GM19328 (cell line): ENCODE data around the gene LRIF1.
"Not testable (repeated sequence)": the region's sequence is repeated elsewhere in the genome, so short reads cannot be mapped to it uniquely, and the experiment has no call there.

Experiments used
- ATAC-seq: cut with Tn5 transposase; IDR thresholded peaks from one replicate; pipeline ENCODE4 v1.9.1; 2021; ENCODE audit warnings: mild to moderate bottlenecking, moderate library complexity; ENCODE audit not compliant: unreplicated experiment

Gene LRIF1

GRCh38 chr1:110963691-110964454 lies at the start of gene LRIF1:
LRIF1 (minus strand) TSS chr1:110963922; CDS start chr1:110963688, 234 bp downstream.
- ATAC-seq, result peak; percentile 96

DNA sequence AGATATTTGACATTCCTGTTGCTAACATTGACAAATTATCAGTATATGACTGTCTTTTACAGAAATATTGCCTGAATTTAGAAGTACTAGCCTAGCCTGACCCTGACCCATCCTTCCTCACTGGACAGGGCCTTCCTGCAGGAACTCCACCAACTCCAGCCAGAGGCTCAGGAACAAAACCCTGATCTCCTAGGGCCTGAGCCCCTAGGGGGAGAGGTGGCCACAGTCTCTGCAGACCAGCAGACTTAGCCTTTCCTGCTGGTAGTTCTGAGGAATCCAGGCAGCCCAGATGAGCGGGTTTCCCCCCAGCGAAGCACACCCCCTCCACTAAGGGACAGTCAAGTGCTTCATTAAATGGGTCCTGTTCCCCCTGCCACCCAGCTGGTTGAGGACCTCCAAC lies 44.3 kb upstream of the LRIF1 start:
- no peak for ATAC-seq

DNA sequence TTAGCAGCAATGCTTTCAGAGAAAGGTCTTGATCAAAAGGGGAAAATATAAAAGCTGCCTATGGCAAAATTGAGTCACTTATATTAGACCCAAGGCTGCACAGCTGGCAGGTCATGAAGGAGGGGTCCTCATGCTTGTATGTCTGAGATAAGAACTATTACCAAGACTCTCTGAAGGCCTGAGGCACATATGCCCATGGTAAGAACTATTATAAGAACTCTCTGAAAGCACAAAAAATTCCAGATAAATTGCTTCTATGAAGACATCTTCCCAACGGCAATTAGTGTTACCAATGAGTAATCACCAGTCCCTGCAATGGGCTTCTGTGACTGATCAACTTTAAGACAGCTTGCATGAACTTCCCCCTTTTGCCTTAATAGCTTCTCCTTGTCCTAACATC lies 42.8 kb upstream of the LRIF1 start:
- ATAC-seq, result no peak

DNA sequence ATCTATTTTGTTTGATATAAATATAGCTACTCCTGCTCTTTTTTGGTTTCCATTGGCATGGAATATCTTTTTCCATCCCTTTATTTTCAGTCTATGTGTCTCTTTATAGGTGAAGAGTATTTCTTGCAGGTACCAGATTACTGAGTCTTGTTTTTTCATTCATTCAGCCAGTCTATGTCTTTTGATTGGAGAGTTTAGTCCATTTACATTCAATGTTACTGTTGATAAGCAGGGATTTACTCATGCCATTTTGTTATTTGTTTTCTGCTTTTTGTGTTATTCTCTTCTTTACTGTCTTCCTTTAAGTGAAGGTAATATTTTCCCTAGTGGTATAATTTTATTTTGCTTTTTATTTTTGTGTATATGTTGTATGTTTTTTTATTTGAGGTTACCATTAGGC lies 35.9 kb upstream of the LRIF1 start:
- ATAC-seq, result not testable (repeated sequence)

- not testable (repeated sequence) for ATAC-seq
These were observed 28.6 kb upstream of the LRIF1 start for GRCh38 chr1:110992329-110992728.

- ATAC-seq, result not testable (repeated sequence)
These were observed 27.6 kb upstream of the LRIF1 start for GRCh38 chr1:110991295-110991694.

DNA sequence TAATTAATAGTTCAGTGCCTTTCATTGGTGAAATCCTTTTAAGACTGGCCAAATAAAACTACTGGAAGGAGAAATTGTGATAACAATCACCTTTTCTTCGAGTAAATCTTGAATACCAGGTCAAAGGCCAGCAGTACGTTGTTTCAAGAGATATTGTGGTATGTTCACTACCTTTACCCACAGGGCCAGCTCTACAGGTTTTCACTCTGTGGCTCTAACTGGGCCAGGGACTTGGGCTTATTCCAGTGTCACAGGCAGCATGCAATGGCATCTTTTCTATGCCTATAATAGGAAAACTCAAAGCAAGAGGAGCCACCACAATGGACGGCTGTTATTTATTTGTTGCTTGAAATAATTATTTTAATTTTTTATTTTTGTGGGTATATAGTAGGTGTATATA lies 26.8 kb upstream of the LRIF1 start:
- no peak for ATAC-seq

- ATAC-seq, result no peak
These were observed 22.7 kb upstream of the LRIF1 start for GRCh38 chr1:110986407-110986891.

- no peak for ATAC-seq
These were observed 18.6 kb upstream of the LRIF1 start for GRCh38 chr1:110982320-110982719.

- no peak for ATAC-seq
These were observed 15.4 kb upstream of the LRIF1 start for GRCh38 chr1:110979154-110979553.

DNA sequence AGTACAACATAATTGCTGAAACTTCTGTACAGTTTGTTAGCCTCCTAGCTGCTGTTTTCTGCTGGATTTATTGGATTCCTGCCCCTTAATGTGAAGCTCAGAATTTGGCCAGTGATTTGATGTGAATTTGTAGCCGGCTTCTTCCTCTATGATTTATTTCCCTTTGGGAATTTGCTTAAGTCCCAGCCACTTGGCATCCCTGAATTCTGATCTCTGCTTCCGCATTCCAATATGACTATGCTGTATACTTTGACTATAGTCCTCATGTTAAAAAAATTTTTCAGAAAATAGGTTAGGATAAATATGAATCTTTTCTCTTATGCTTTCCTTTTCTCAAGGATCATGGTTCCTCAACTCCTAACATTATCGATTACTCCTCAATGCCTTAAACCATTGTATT lies 12.4 kb upstream of the LRIF1 start:
- no peak for ATAC-seq

- ATAC-seq, result no peak
These were observed 11.5 kb upstream of the LRIF1 start for GRCh38 chr1:110975265-110975664.

GRCh38 chr1:110967256-110967655 lies 3.5 kb upstream of the LRIF1 start:
- ATAC-seq, result no peak

GRCh38 chr1:110964455-110964903 lies 757 bp upstream of the LRIF1 start:
- no peak for ATAC-seq

DNA sequence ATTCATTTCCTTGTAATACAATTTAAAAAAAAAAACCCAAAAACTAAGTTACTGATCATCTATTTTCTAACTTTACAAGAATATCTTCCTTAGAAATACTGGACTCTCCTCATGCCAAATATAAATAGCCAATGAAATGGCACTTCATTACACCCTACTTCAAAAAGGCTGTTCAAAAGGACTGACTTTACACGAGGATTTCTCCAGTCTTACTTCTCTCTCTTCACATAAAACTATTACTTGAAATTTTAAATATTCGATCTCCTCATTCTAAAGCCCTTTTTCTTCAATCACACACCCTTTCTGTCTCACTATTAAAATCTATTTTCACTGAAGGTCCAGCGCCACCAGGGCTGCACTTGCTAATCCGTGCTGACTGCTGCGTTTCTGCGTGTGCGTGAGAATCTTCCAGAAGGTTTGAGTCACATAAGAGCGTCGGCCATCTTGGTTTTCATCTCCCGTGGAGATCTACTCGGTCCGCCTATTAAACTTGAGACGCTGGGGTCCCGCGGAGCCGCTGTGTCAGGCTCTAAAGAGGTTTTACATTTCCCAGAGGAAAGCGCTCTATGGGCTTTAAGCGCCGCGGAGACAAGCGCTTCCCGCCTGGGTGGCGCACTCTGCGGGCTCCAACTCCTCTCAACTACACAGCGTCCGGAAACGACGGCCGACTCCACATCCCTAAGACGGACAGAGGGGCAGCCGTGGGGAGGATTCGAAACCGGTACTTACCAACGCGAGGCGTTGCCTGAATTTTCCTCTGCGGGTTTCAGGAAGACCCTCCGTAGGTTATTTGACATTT lies 631 bp downstream of the LRIF1 start:
- ATAC-seq, result no peak

GRCh38 chr1:110961902-110962301 lies 1.8 kb downstream of the LRIF1 start:
- ATAC-seq, result no peak

DNA sequence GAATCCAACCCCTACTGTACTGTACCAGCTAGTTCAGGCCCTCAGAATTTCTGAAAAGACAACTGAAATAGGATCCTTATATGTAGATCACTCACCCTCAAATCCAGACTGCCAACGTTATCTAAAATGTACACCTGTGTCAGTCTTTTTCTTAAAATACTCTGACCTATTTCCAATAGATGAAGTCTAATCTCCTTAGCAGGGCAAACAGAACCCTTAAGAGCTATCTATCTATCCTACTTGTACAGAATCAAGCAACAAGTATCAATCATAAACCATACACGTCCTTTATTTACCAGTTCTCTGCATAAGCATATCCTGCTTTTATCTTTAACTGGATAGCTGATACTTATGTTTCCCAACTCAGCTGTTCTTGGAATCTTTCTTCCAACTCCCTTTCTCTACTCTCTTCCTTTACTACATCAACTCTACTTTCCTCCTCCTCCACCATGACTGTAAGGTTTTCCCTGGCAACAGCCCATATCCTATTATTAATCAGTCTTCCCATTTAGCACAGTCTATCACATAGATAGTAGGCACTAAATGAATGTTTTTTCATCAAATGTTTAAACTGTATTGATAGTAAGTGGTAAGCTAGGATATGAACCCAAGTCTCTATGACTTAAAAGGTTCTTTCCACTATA lies 2.8 kb downstream of the LRIF1 start:
- no peak for ATAC-seq

DNA sequence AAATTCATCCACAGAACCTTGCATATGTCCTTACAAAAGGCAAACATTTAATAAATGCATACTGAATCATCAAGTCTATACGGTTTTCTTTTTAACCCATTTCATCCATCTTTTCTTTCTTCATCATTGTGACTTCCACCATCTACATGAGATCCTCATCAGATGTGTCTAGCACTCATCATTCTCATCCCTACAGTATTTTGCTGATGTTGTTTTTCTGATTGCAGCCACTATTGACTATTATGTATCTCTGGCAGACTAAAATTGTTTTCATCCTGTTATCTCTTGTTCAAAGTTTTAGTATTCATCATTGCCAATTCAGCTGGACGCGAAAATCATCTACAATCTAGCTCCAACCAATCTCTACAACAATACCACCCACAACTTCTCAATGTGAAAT lies 5.9 kb downstream of the LRIF1 start:
- no peak for ATAC-seq

DNA sequence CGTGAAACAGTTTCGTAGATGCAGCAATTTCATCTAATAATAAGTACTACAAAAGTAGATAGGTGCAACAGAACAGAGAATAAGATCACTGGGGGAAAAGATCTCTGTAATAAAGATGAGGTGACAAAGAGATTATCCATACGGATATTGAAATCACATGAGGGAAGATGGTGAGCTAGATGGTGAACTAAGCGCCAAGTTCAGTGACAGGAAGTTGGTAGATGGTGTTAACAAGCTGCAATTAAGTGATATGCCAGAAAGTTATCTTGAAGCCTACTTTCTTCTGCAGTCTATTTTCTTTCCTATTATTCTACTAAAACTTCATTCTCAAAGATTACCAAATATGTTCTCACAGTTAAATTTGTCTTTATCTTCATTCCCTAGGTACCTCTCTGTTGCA lies 7.1 kb downstream of the LRIF1 start:
- no peak for ATAC-seq

DNA sequence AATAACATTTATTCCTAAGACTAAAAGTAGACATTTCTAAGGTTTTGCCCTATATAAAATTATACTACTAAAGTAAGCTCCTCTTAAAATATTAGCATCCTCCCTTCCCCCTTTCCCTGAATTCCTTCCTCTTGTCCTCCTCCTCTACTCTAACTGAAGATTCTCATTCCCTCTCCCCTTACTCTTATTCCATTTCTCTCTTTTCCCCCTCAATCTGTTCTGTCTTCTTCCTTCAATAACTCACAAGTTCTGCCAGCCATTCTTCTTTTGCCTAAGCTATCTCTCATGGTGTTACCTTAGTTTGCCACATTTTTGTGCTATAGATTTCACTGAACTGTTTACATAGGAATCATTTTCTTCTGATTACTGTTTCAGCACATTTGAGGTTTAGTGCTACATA lies 10.7 kb downstream of the LRIF1 start:
- no peak for ATAC-seq

GRCh38 chr1:110952031-110952430 lies 11.7 kb downstream of the LRIF1 start:
- no peak for ATAC-seq
